Neuronal stem cell (in vitro differentiated cells): ENCODE data around the gene ACSF2. TPM values are rescaled to one million over a fixed set of nuclear protein-coding genes. Genes with fewer than 3 reads are reported as not detected.

ENCODE experiments used
- DNase-seq: peaks from one replicate; pipeline ENCODE4 v3.0.0-alpha.2; 2013; ENCODE audit warnings: low spot score
- H2AFZ ChIP-seq: one replicate; pipeline ENCODE4 v1.6.1; 2013; ENCODE audit warnings: mild to moderate bottlenecking, low read length, inconsistent platforms
- H2AK5ac ChIP-seq: 2 replicates; pipeline ENCODE4 v1.6.1; 2013; ENCODE audit warnings: low read depth, mild to moderate bottlenecking, inconsistent platforms, low read length, moderate library complexity, mixed read lengths
- H2BK120ac ChIP-seq: 2 replicates; pipeline ENCODE4 v1.6.1; 2013; ENCODE audit warnings: low read depth, mild to moderate bottlenecking, inconsistent platforms, low read length, moderate library complexity, mixed read lengths
- H2BK12ac ChIP-seq: one replicate; pipeline ENCODE4 v1.6.1; 2013; ENCODE audit warnings: low read length, inconsistent platforms
- H2BK15ac ChIP-seq: 2 replicates; pipeline ENCODE4 v1.6.1; 2013; ENCODE audit warnings: mild to moderate bottlenecking, low read length, inconsistent platforms, mixed read lengths
- H2BK5ac ChIP-seq: one replicate; pipeline ENCODE4 v1.6.1; 2013; ENCODE audit warnings: inconsistent platforms, mild to moderate bottlenecking, low read length, moderate library complexity
- H3K14ac ChIP-seq: one replicate; pipeline ENCODE4 v1.6.1; 2013; ENCODE audit warnings: low read length, inconsistent platforms
- H3K18ac ChIP-seq: 2 replicates; pipeline ENCODE4 v1.6.1; 2013; ENCODE audit warnings: low read length, inconsistent platforms
- H3K23ac ChIP-seq: 2 replicates; pipeline ENCODE4 v1.6.1; 2013; ENCODE audit warnings: low read depth, mild to moderate bottlenecking, mixed read lengths, low read length, inconsistent platforms; ENCODE audit not compliant: poor library complexity
- H3K27ac ChIP-seq: replicated peaks from 3 replicates; pipeline ENCODE4 v1.5.1; 2013; ENCODE audit warnings: low read length, inconsistent platforms
- H3K27me3 ChIP-seq, 3 experiments: 2 replicates each; pipeline ENCODE4 v1.6.1; 2013; ENCODE audit warnings: low read length in 3 of 3, mild to moderate bottlenecking in 2 of 3, inconsistent platforms in 1 of 3, low read depth in 1 of 3, mixed read lengths in 1 of 3, moderate library complexity in 1 of 3; ENCODE audit not compliant: control insufficient read depth in 3 of 3, insufficient read depth in 3 of 3
- H3K36me3 ChIP-seq, 2 donors: replicated peaks in 1 of 2; 2 replicates each; pipeline ENCODE4 v1.6.1; 2013; ENCODE audit warnings: low read length in 2 of 2; ENCODE audit not compliant: control insufficient read depth in 2 of 2, insufficient read depth in 2 of 2
- H3K4ac ChIP-seq: 2 replicates; pipeline ENCODE4 v1.6.1; 2013; ENCODE audit warnings: inconsistent platforms, mild to moderate bottlenecking, low read length, moderate library complexity
- H3K4me1 ChIP-seq, 2 donors: 1 replicate in 1 of 2; 2 replicates in 1 of 2; pipeline ENCODE4 v1.6.1; 2013; ENCODE audit warnings: low read length in 2 of 2, low read depth in 1 of 2; ENCODE audit not compliant: control insufficient read depth in 2 of 2, insufficient read depth in 1 of 2
- H3K4me2 ChIP-seq: one replicate; pipeline ENCODE4 v1.6.1; 2013; ENCODE audit warnings: mild to moderate bottlenecking, low read length, inconsistent platforms; ENCODE audit not compliant: insufficient read depth, poor library complexity, severe bottlenecking
- H3K4me3 ChIP-seq, 2 donors: 2 replicates each; pipeline ENCODE4 v1.5.1; 2013; ENCODE audit warnings: low read length in 2 of 2, mild to moderate bottlenecking in 2 of 2, inconsistent platforms in 1 of 2, moderate library complexity in 1 of 2
- H3K79me1 ChIP-seq: one replicate; pipeline ENCODE4 v1.6.1; 2013; ENCODE audit warnings: low read depth, mild to moderate bottlenecking, inconsistent platforms, low read length, moderate library complexity
- H3K9ac ChIP-seq: one replicate; pipeline ENCODE4 v1.6.1; 2013; ENCODE audit warnings: mild to moderate bottlenecking, low read depth, low read length, inconsistent platforms; ENCODE audit not compliant: poor library complexity
- H3K9me3 ChIP-seq, 2 donors: replicated peaks in 1 of 2; 2 replicates each; pipeline versions ENCODE3 to v1.6.1; 2013; ENCODE audit warnings: low read length in 2 of 2, mild to moderate bottlenecking in 2 of 2, inconsistent platforms in 1 of 2, low read depth in 1 of 2, mixed read lengths in 1 of 2, moderate library complexity in 1 of 2; ENCODE audit not compliant: control insufficient read depth in 2 of 2, insufficient read depth in 1 of 2
- H4K8ac ChIP-seq: one replicate; pipeline ENCODE4 v1.6.1; 2013; ENCODE audit warnings: low read depth, mild to moderate bottlenecking, inconsistent platforms, low read length, moderate library complexity
- H4K91ac ChIP-seq: one replicate; pipeline ENCODE4 v1.6.1; 2013; ENCODE audit warnings: low read length, low read depth, mild to moderate bottlenecking, inconsistent platforms; ENCODE audit not compliant: poor library complexity
- WGBS, 2 donors: extraction: QIAGEN DNeasy Blood & Tissue Kit; methylation state at CpG; one replicate each; pipeline ENCODE4 v1.1.7; 2013; ENCODE audit warnings: missing lambda C conversion rate in 2 of 2, mixed read lengths in 1 of 2; ENCODE audit not compliant: insufficient read length in 2 of 2, insufficient replicate concordance in 1 of 2; ENCODE audit errors: extremely low coverage in 2 of 2; 5-methylcytosine and 5-hydroxymethylcytosine counted together
- small RNA-seq: library from polyadenylated mRNA; stranded (forward); fragments of <200 nt; extraction: miRNeasy Mini kit (QIAGEN cat#:217004); gene quantifications from one replicate; pipeline ENCODE3, GENCODE V24; 2013; ENCODE audit not compliant: insufficient read depth

The ACSF2 gene

GRCh38 chr17:50522766-50523165, 96.7 kb downstream of the ACSF2 start:
- no peaks in the 10 kb centered on the region for H3K36me3 ChIP-seq
- no peak overlapping the region for H4K91ac ChIP-seq
- DNase-seq, result no peak
- no peak overlapping the region for H3K27ac ChIP-seq
- H4K8ac ChIP-seq, result no peak overlapping the region
- no CpG with 5 or more reads among the region's 10 CpGs for WGBS, 2 donors
- peaks cover 0 to 4% of the 10 kb centered on the region in 2 donors for H3K4me1 ChIP-seq
- no peak overlapping the region for H2AFZ ChIP-seq
- H3K4me3 ChIP-seq, result no peak overlapping the region
- no peak overlapping the region for H3K23ac ChIP-seq
- no peak overlapping the region for H2BK120ac ChIP-seq
- no peak overlapping the region for H3K4ac ChIP-seq
- no peak overlapping the region for H3K4me2 ChIP-seq
- H3K18ac ChIP-seq, result no peak overlapping the region
- H3K14ac ChIP-seq, result no peak overlapping the region
- peaks cover 0 to 44% (median 0%) of the 10 kb centered on the region in 3 experiments for H3K27me3 ChIP-seq
- no peak overlapping the region for H2BK15ac ChIP-seq
- H3K9ac ChIP-seq, result no peak overlapping the region
- H2BK12ac ChIP-seq, result peak overlapping the region; percentile 23
- H2AK5ac ChIP-seq, result no peak overlapping the region
- H2BK5ac ChIP-seq, result no peak overlapping the region
- no peaks in the 10 kb centered on the region for H3K9me3 ChIP-seq
- no peaks in the 10 kb centered on the region for H3K79me1 ChIP-seq

GRCh38 chr17:50523208-50523607, 97.2 kb downstream of the ACSF2 start:
- H3K9me3 ChIP-seq, result no peaks in the 10 kb centered on the region
- H3K27ac ChIP-seq, result no peak overlapping the region
- H3K23ac ChIP-seq, result no peak overlapping the region
- no peaks in the 10 kb centered on the region for H3K36me3 ChIP-seq
- no peak overlapping the region for H2BK12ac ChIP-seq
- no peak overlapping the region for H3K9ac ChIP-seq
- no peak overlapping the region for H3K4me3 ChIP-seq
- no peaks in the 10 kb centered on the region for H3K79me1 ChIP-seq
- no peak overlapping the region for H2AFZ ChIP-seq
- no peak overlapping the region for H2BK5ac ChIP-seq
- H4K8ac ChIP-seq, result no peak overlapping the region
- H3K4me1 ChIP-seq, result peaks cover 0 to 4% of the 10 kb centered on the region in 2 donors
- no peak overlapping the region for H3K4ac ChIP-seq
- no peak overlapping the region for H4K91ac ChIP-seq
- H2BK15ac ChIP-seq, result peak overlapping the region; percentile 16
- H3K4me2 ChIP-seq, result no peak overlapping the region
- H3K18ac ChIP-seq, result no peak overlapping the region
- no peak overlapping the region for H2BK120ac ChIP-seq
- H2AK5ac ChIP-seq, result no peak overlapping the region
- peaks cover 0 to 48% (median 0%) of the 10 kb centered on the region in 3 experiments for H3K27me3 ChIP-seq
- DNase-seq, result no peak
- WGBS, 2 donors, result no CpG with 5 or more reads among the region's 2 CpGs
- no peak overlapping the region for H3K14ac ChIP-seq

Small RNA genes lying within 50 kb of the gene (small RNA-seq; reads per million reads assigned to genes)
- not detected for gene RF00019
